Measurements from ENCODE around the gene GNA12.

DNA sequence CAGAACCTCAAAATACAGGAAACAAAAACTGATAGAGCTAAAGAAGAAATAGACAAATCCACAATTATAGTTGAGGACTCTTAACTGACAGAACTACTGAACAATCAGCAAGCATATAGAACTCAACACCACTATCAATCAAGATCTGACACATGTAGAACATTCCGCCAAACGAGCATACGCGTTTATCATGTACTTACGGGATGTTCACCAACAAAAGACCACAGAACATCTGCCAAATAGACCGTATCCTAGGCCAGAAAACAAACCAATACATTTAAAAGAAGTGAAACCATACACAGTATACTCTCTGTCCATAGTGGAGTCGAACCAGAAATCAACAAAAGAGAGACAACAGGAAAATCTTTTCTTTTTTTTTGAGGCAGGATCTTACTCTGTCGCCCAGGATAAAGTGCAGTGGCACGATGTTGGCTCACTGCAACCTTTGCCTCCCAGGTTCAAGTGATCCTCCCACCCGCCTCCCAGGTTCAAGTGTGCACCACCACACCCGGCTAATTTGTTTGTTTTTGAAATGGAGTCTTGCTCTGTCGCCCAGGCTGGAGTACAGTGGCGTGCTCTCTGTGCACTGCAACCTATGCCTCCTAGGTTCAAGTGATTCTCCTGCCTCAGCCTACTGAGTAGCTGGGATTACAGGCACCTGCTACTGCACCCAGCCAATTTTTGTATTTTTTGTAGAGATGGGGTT lies 5.1 kb downstream of the GNA12 start:
- TF ChIP-seq POLR2A (IDR thresholded peaks at IDR 0.05; ENCODE audit: low read depth, low read length), result no peak
- TF ChIP-seq, protein P1, sequence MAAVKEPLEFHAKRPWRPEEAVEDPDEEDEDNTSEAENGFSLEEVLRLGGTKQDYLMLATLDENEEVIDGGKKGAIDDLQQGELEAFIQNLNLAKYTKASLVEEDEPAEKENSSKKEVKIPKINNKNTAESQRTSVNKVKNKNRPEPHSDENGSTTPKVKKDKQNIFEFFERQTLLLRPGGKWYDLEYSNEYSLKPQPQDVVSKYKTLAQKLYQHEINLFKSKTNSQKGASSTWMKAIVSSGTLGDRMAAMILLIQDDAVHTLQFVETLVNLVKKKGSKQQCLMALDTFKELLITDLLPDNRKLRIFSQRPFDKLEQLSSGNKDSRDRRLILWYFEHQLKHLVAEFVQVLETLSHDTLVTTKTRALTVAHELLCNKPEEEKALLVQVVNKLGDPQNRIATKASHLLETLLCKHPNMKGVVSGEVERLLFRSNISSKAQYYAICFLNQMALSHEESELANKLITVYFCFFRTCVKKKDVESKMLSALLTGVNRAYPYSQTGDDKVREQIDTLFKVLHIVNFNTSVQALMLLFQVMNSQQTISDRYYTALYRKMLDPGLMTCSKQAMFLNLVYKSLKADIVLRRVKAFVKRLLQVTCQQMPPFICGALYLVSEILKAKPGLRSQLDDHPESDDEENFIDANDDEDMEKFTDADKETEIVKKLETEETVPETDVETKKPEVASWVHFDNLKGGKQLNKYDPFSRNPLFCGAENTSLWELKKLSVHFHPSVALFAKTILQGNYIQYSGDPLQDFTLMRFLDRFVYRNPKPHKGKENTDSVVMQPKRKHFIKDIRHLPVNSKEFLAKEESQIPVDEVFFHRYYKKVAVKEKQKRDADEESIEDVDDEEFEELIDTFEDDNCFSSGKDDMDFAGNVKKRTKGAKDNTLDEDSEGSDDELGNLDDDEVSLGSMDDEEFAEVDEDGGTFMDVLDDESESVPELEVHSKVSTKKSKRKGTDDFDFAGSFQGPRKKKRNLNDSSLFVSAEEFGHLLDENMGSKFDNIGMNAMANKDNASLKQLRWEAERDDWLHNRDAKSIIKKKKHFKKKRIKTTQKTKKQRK (IDR thresholded peaks at IDR 0.05; ENCODE audit: low read depth, low read length), result no peak
